Astrocyte of the spinal cord (primary cell): ENCODE data around the gene SEMA5B.

Experiments used
- DNase-seq: peaks from one replicate; pipeline ENCODE4 v3.0.0; 2011; ENCODE audit warnings: low read depth, low spot score
- H3K4me3 ChIP-seq: 2 replicates; pipeline ENCODE4 v1.5.1; 2011; ENCODE audit warnings: low read depth, mild to moderate bottlenecking, low read length, moderate library complexity
- CTCF ChIP-seq: IDR thresholded peaks from 2 replicates; pipeline ENCODE4 v1.5.1; 2012; ENCODE audit warnings: low read depth, mild to moderate bottlenecking, low read length, inconsistent platforms
- in situ Hi-C: cut with HindIII; loops from 2 replicates; pipeline ENCODE4 v1.10.0; 2017; ENCODE audit warnings: low sequenced_read_pairs

The SEMA5B gene

GRCh38 chr3:122923611-122924010 is 104.0 kb downstream of the SEMA5B start:
- H3K4me3 ChIP-seq = no peak overlapping the region
- DNase-seq = no peak
- in situ Hi-C loops = no loop called here
- TF ChIP-seq CTCF = no peak

GRCh38 chr3:122921791-122922651 is 105.5 kb downstream of the SEMA5B start:
- H3K4me3 ChIP-seq = no peak overlapping the region
- no peak for DNase-seq
- TF ChIP-seq CTCF = no peak
- in situ Hi-C loops = no loop called here

GRCh38 chr3:122920986-122921385 is 106.6 kb downstream of the SEMA5B start:
- no peak for TF ChIP-seq CTCF
- in situ Hi-C loops = no loop called here
- H3K4me3 ChIP-seq = no peak overlapping the region
- no peak for DNase-seq

- DNase-seq = no peak
- in situ Hi-C loops = no loop called here
- no peak for TF ChIP-seq CTCF
- H3K4me3 ChIP-seq = no peak overlapping the region
Observed at GRCh38 chr3:122919291-122919610, 108.3 kb downstream of the SEMA5B start.

GRCh38 chr3:122918576-122919290 is 108.8 kb downstream of the SEMA5B start:
- TF ChIP-seq CTCF = no peak
- in situ Hi-C loops = no loop called here
- no peak for DNase-seq

GRCh38 chr3:122917412-122917811 is 110.2 kb downstream of the SEMA5B start:
- H3K4me3 ChIP-seq = no peak overlapping the region
- TF ChIP-seq CTCF = no peak
- no peak for DNase-seq
- in situ Hi-C loops = no loop called here

More at GRCh38 chr3:122918576-122919290, 108.8 kb downstream of the SEMA5B start:
- no peak overlapping the region for H3K4me3 ChIP-seq
